ENCODE results near the gene RBM26. TPM values are rescaled to one million over a fixed set of nuclear protein-coding genes. Genes with fewer than 3 reads are reported as not detected.

The RBM26 gene
- total and polyA plus RNA-seq, 2 experiments from 2014 or later, result 19.3 to 45.9 TPM

DNA sequence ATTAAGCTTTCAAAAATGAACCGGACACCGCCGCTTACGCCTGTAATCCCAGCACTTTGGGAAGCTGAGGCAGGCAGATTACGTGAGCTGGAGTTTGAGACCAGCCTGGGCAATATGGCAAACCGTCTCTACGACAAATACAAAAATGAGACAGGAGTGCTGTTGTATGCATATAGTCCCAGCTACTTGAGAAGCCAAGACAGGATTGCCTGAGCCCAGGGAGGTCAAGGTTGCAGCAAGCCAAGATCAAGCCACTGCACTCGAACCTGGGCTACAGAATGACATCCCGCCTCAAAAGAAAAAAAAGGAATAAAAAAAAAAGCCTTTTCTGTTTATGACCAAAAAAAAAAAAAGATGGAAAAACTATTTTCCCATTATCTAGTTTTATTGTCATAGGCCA is 96.4 kb downstream of the RBM26 start:
- no peaks in the 10 kb centered on the region for H4K20me1 ChIP-seq (ENCODE audit: insufficient read depth, poor library complexity, severe bottlenecking)
- H3K36me3 ChIP-seq (replicated peaks; ENCODE audit: insufficient read depth, low read depth), result no peaks in the 10 kb centered on the region
- WGBS (ENCODE audit: low lambda C conversion rate, missing lambda C conversion rate), result 92% methylated on average over 9 of the region's 9 CpGs
- DNase-seq (ENCODE audit: low spot score), result no peak
- H2AFZ ChIP-seq, result no peak overlapping the region
- no peaks in the 10 kb centered on the region for H3K9me3 ChIP-seq (ENCODE audit: low read depth)
- H3K27ac ChIP-seq, result no peak overlapping the region
- H3K9me2 ChIP-seq (replicated peaks; ENCODE audit: insufficient read depth), result no peaks in the 10 kb centered on the region
- H3K4me2 ChIP-seq, result no peak overlapping the region
- no peaks in the 10 kb centered on the region for H3K79me2 ChIP-seq
- H3K4me1 ChIP-seq (ENCODE audit: insufficient read depth), result no peaks in the 10 kb centered on the region
- no peaks in the 10 kb centered on the region for H3K27me3 ChIP-seq
- TF ChIP-seq EZH2 (IDR thresholded peaks at IDR 0.05; ENCODE audit: borderline replicate concordance), result no peak
- no peak for TF ChIP-seq EZH2phosphoT487 (IDR thresholded peaks at IDR 0.05; ENCODE audit: low read depth, severe bottlenecking, unreplicated experiment)
- TF ChIP-seq, protein P1, sequence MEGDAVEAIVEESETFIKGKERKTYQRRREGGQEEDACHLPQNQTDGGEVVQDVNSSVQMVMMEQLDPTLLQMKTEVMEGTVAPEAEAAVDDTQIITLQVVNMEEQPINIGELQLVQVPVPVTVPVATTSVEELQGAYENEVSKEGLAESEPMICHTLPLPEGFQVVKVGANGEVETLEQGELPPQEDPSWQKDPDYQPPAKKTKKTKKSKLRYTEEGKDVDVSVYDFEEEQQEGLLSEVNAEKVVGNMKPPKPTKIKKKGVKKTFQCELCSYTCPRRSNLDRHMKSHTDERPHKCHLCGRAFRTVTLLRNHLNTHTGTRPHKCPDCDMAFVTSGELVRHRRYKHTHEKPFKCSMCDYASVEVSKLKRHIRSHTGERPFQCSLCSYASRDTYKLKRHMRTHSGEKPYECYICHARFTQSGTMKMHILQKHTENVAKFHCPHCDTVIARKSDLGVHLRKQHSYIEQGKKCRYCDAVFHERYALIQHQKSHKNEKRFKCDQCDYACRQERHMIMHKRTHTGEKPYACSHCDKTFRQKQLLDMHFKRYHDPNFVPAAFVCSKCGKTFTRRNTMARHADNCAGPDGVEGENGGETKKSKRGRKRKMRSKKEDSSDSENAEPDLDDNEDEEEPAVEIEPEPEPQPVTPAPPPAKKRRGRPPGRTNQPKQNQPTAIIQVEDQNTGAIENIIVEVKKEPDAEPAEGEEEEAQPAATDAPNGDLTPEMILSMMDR (IDR thresholded peaks at IDR 0.05; ENCODE audit: poor library complexity), result no peak
- no peak overlapping the region for H3K4me3 ChIP-seq

DNA sequence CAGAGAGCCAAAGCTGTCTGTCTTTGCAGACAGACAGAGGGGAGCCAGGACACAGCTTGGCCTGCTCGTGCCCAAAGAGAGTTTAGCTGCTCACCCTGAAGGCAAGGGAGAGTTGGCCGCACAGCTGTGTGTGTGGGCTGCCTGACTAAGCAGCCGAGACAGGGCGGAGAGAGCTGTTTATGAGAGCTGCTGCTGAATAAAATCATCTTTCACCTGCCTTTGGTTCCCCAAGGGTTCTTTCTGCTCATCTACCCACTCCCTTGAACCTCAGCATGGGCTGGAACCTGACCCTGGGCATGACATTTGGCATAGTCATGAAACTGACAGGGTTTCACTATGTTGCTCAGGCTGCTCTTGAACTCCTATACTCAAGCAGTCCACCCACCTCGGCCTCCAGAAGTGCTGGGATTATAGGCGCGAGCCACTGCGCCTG is 98.2 kb downstream of the RBM26 start:
- WGBS (ENCODE audit: low lambda C conversion rate, missing lambda C conversion rate), result 66% methylated on average over 8 of the region's 8 CpGs
- no peak overlapping the region for H3K4me2 ChIP-seq
- H3K4me1 ChIP-seq (ENCODE audit: insufficient read depth), result no peaks in the 10 kb centered on the region
- H2AFZ ChIP-seq, result no peak overlapping the region
- no peaks in the 10 kb centered on the region for H3K79me2 ChIP-seq
- no peak overlapping the region for H3K4me3 ChIP-seq
- H3K9me3 ChIP-seq (ENCODE audit: low read depth), result no peaks in the 10 kb centered on the region
- no peak overlapping the region for H3K27ac ChIP-seq
- H3K27me3 ChIP-seq, result no peaks in the 10 kb centered on the region
- TF ChIP-seq EZH2phosphoT487 (IDR thresholded peaks at IDR 0.05; ENCODE audit: low read depth, severe bottlenecking, unreplicated experiment), result no peak
- TF ChIP-seq, protein P1 (IDR thresholded peaks at IDR 0.05; ENCODE audit: poor library complexity), result no peak
- no peak for TF ChIP-seq EZH2 (IDR thresholded peaks at IDR 0.05; ENCODE audit: borderline replicate concordance)
- no peaks in the 10 kb centered on the region for H4K20me1 ChIP-seq (ENCODE audit: insufficient read depth, poor library complexity, severe bottlenecking)
- H3K36me3 ChIP-seq (replicated peaks; ENCODE audit: insufficient read depth, low read depth), result no peaks in the 10 kb centered on the region
- no peaks in the 10 kb centered on the region for H3K9me2 ChIP-seq (replicated peaks; ENCODE audit: insufficient read depth)
- DNase-seq (ENCODE audit: low spot score), result no peak

DNA sequence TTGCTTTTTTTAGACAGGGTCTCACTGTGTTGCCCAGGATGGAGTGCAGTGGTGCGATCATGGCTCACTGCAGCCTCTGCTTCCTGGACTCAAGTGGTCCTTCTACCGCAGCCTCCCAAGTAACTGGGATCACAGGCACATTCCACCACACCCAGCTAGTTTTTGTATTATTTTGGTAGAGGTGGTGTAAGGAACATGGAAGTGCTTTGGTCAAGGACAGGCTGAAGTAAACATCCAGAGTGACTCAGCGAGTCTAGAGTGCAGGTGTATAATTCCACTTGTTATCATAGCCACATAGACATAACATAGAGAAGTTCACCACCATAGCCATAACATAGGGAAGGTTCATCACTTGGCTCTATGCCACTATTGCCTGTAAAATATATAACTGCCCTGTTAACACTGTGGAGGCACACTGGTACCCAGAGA is 98.6 kb downstream of the RBM26 start:
- TF ChIP-seq EZH2 (IDR thresholded peaks at IDR 0.05; ENCODE audit: borderline replicate concordance) (no peak), EZH2phosphoT487 (IDR thresholded peaks at IDR 0.05; ENCODE audit: low read depth, severe bottlenecking, unreplicated experiment) (no peak)
- TF ChIP-seq, protein P1 (IDR thresholded peaks at IDR 0.05; ENCODE audit: poor library complexity), result no peak
- Histone ChIP-seq H3K79me2 (no peaks in the 10 kb centered on the region), H3K27ac (no peak overlapping the region), H3K9me3 (ENCODE audit: low read depth) (no peaks in the 10 kb centered on the region), H3K4me2 (no peak overlapping the region), H3K4me3 (no peak overlapping the region), H2AFZ (no peak overlapping the region), H3K27me3 (no peaks in the 10 kb centered on the region), H3K36me3 (replicated peaks; ENCODE audit: insufficient read depth, low read depth) (no peaks in the 10 kb centered on the region), H3K4me1 (ENCODE audit: insufficient read depth) (no peaks in the 10 kb centered on the region), H3K9me2 (replicated peaks; ENCODE audit: insufficient read depth) (no peaks in the 10 kb centered on the region), H4K20me1 (ENCODE audit: insufficient read depth, poor library complexity, severe bottlenecking) (no peaks in the 10 kb centered on the region)
- 90% methylated on average over 3 of the region's 3 CpGs for WGBS (ENCODE audit: low lambda C conversion rate, missing lambda C conversion rate)
- no peak for DNase-seq (ENCODE audit: low spot score)

DNA sequence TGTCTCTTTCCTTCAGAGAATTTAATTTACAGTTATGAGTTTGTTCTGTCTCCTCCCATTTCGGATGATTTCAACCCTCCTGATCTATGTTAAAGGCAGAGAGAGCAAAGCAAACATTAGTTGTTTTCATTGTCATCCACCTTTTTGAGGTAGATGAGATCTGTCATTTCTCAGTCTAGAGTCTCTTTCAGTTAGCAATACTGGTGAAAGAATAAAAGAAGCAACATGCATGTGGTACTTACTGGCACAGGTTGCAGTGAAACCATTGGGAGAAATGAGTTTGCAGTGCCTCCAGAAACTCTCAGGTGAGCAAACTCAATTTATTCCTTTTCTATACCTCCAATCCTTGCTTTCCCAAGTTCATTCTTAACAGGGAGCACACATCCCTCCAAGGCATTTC is 99.4 kb downstream of the RBM26 start:
- Histone ChIP-seq H3K9me2 (replicated peaks; ENCODE audit: insufficient read depth) (no peaks in the 10 kb centered on the region), H3K4me1 (ENCODE audit: insufficient read depth) (no peaks in the 10 kb centered on the region), H3K27ac (no peak overlapping the region), H3K27me3 (no peaks in the 10 kb centered on the region), H3K36me3 (replicated peaks; ENCODE audit: insufficient read depth, low read depth) (no peaks in the 10 kb centered on the region), H3K79me2 (no peaks in the 10 kb centered on the region), H2AFZ (no peak overlapping the region), H3K4me2 (no peak overlapping the region), H3K9me3 (ENCODE audit: low read depth) (no peaks in the 10 kb centered on the region), H3K4me3 (no peak overlapping the region), H4K20me1 (ENCODE audit: insufficient read depth, poor library complexity, severe bottlenecking) (no peaks in the 10 kb centered on the region)
- no peak for TF ChIP-seq EZH2phosphoT487 (IDR thresholded peaks at IDR 0.05; ENCODE audit: low read depth, severe bottlenecking, unreplicated experiment)
- TF ChIP-seq EZH2 (IDR thresholded peaks at IDR 0.05; ENCODE audit: borderline replicate concordance), result no peak
- TF ChIP-seq, protein P1 (IDR thresholded peaks at IDR 0.05; ENCODE audit: poor library complexity), result no peak
- no peak for DNase-seq (ENCODE audit: low spot score)
- 88% methylated on average over 1 of the region's 1 CpG for WGBS (ENCODE audit: low lambda C conversion rate, missing lambda C conversion rate)
